ENCODE results near the gene ZFYVE1.

DNA sequence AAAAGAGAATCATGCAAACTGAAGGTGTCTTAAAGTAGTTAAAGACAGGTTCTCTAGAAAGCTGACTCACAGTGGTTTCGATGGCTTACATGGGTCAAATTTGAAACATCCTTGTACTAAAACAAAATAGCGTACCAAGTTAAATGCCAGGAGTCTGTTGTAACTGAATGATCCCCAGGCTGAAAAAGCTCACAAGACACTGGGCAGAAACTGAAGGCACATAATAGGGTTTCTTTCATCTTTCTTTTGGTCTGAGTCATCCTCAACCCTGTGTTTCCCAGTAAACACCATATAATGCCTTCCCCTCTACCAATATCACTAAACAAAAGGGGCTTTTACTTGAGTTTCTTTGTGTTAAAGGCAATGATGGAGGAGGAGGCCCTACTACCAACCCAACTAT, 12.8 kb downstream of the ZFYVE1 start:
- TF ChIP-seq, protein P1, sequence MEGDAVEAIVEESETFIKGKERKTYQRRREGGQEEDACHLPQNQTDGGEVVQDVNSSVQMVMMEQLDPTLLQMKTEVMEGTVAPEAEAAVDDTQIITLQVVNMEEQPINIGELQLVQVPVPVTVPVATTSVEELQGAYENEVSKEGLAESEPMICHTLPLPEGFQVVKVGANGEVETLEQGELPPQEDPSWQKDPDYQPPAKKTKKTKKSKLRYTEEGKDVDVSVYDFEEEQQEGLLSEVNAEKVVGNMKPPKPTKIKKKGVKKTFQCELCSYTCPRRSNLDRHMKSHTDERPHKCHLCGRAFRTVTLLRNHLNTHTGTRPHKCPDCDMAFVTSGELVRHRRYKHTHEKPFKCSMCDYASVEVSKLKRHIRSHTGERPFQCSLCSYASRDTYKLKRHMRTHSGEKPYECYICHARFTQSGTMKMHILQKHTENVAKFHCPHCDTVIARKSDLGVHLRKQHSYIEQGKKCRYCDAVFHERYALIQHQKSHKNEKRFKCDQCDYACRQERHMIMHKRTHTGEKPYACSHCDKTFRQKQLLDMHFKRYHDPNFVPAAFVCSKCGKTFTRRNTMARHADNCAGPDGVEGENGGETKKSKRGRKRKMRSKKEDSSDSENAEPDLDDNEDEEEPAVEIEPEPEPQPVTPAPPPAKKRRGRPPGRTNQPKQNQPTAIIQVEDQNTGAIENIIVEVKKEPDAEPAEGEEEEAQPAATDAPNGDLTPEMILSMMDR (conservative IDR thresholded peaks at IDR 0.05) = no peak
- TF ChIP-seq EZH2 (IDR thresholded peaks at IDR 0.05; ENCODE audit: low read depth) = no peak

Data from PC-9 (cell line).